ENCODE results near the gene AKT2.

DNA sequence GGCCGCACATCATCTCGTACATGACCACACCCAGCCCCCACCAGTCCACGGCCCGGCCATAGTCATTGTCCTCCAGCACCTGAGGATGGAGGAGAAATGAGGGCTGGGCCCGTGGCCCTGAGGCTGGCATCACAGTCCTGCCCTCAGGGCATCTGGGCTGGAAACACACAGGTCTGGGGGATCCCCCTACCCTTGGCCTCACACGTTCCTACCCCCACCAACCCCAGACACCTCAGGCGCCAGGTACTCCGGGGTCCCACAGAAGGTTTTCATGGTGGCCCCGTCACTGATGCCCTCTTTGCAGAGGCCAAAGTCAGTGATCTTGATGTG lies 49.2 kb downstream of the AKT2 start:
- TF ChIP-seq GATA3 (IDR thresholded peaks at IDR 0.05; ENCODE audit: low read depth, low read length) (no peak), GATA2 (IDR thresholded peaks at IDR 0.05; ENCODE audit: low read depth, low read length) (no peak)

Data from SH-SY5Y (cell line).